H1 (cell line): ENCODE results near the gene SLC12A8. TPM values are rescaled to one million over a fixed set of nuclear protein-coding genes. Genes with fewer than 3 reads are reported as not detected.

ENCODE experiments used
- CTCF ChIA-PET: fragments of 300-600 bp; sonication (Branson Sonifier 250); formaldehyde crosslinking; loops from one replicate; lab custom pipeline; 2021; ENCODE audit not compliant: partially characterized antibody; lab: Charles Lee
- POLR2A ChIA-PET: fragments of 300-600 bp; sonication (Branson Sonifier 250); formaldehyde crosslinking; loops from one replicate; lab custom pipeline; 2021; ENCODE audit warnings: inconsistent platforms; ENCODE audit not compliant: partially characterized antibody; lab: Charles Lee
- DNase-seq, 2 experiments: peaks; one replicate each; pipeline versions ENCODE4 v3.0.0 to v3.0.0-alpha.2; 2010 to 2022; ENCODE audit warnings: low spot score in 2 of 2, low read depth in 1 of 2, mixed read lengths in 1 of 2
- FAIRE-seq: peaks from 2 replicates; lab custom pipeline; 2011; peaks lifted over from hg19 to GRCh38; lab: Jason Lieb, UNC
- H2AFZ ChIP-seq: 2 replicates; pipeline ENCODE4 v1.8.1; 2012; ENCODE audit warnings: low read length, inconsistent platforms
- H2AK5ac ChIP-seq: 2 replicates; pipeline ENCODE4 v1.6.1; 2013; ENCODE audit warnings: low read depth, low read length
- H2BK120ac ChIP-seq: replicated peaks from 2 replicates; pipeline ENCODE3; 2013; ENCODE audit warnings: low read depth, low read length, inconsistent platforms
- H2BK12ac ChIP-seq: 2 replicates; pipeline ENCODE4 v1.6.1; 2013; ENCODE audit warnings: low read depth, low read length
- H2BK15ac ChIP-seq: 2 replicates; pipeline ENCODE4 v1.6.1; 2013; ENCODE audit warnings: low read length
- H2BK20ac ChIP-seq: 2 replicates; pipeline ENCODE4 v1.6.1; 2013; ENCODE audit warnings: low read length
- H2BK5ac ChIP-seq: 2 replicates; pipeline ENCODE4 v1.6.1; 2013; ENCODE audit warnings: low read depth, low read length
- H3K14ac ChIP-seq: 2 replicates; pipeline ENCODE4 v1.6.1; 2013; ENCODE audit warnings: inconsistent platforms; ENCODE audit not compliant: insufficient read length
- H3K18ac ChIP-seq: 2 replicates; pipeline ENCODE4 v1.6.1; 2013; ENCODE audit warnings: low read length; ENCODE audit errors: extremely low read depth
- H3K23ac ChIP-seq: 2 replicates; pipeline ENCODE4 v1.6.1; 2013; ENCODE audit warnings: inconsistent platforms; ENCODE audit not compliant: insufficient read length
- H3K23me2 ChIP-seq: 2 replicates; pipeline ENCODE4 v1.6.1; 2013; ENCODE audit warnings: low read depth, low read length
- H3K27ac ChIP-seq: 2 replicates; pipeline ENCODE4 v1.6.1; 2011; ENCODE audit warnings: low read depth, low read length, inconsistent platforms
- H3K27me3 ChIP-seq, 4 experiments: replicated peaks in 1 of 4; 1 replicate in 1 of 4; 2 replicates in 3 of 4; pipeline versions ENCODE4 v1.6.1 to v1.8.1; 2011 to 2013; ENCODE audit warnings: low read length in 3 of 4, mild to moderate bottlenecking in 3 of 4, inconsistent platforms in 2 of 4, mixed read lengths in 2 of 4, moderate library complexity in 1 of 4; ENCODE audit not compliant: control insufficient read depth in 3 of 4, insufficient read depth in 3 of 4; ENCODE audit errors: extremely low read depth in 1 of 4
- H3K36me3 ChIP-seq, 4 experiments: 2 replicates each; pipeline versions ENCODE4 v1.6.1 to v1.8.1; 2011 to 2013; ENCODE audit warnings: mild to moderate bottlenecking in 4 of 4, low read length in 3 of 4, moderate library complexity in 2 of 4, control low read depth in 1 of 4, inconsistent platforms in 1 of 4; ENCODE audit not compliant: insufficient read depth in 4 of 4, control insufficient read depth in 2 of 4
- H3K4ac ChIP-seq: replicated peaks from 2 replicates; pipeline ENCODE3; 2013; ENCODE audit warnings: low read length, low read depth, mixed read lengths, inconsistent platforms; ENCODE audit not compliant: insufficient read length
- H3K4me1 ChIP-seq, 4 experiments: replicated peaks in 1 of 4; 1 replicate in 1 of 4; 2 replicates in 3 of 4; pipeline versions ENCODE4 v1.6.1 to v1.8.1; 2011 to 2013; ENCODE audit warnings: low read length in 3 of 4, inconsistent platforms in 2 of 4, mixed read lengths in 1 of 4; ENCODE audit not compliant: insufficient read depth in 4 of 4, control insufficient read depth in 3 of 4
- H3K4me2 ChIP-seq, 2 experiments: 2 replicates each; pipeline versions ENCODE4 v1.6.1 to v1.8.1; 2011 to 2013; ENCODE audit warnings: low read depth in 2 of 2, low read length in 2 of 2, control low read depth in 1 of 2, inconsistent platforms in 1 of 2, mild to moderate bottlenecking in 1 of 2; ENCODE audit not compliant: insufficient read depth in 1 of 2
- H3K4me3 ChIP-seq, 4 experiments: fragments of 200-600, 300-600 bp in 1 of 4; sonication (generic), shearing (Covaris generic), sonication (Bioruptor Twin) in 1 of 4; 2 replicates each; pipeline versions ENCODE4 v1.5.1 to v1.8.1; 2011 to 2016; ENCODE audit warnings: low read length in 4 of 4, low read depth in 3 of 4, control low read depth in 2 of 4, inconsistent platforms in 2 of 4, mild to moderate bottlenecking in 2 of 4, mixed read lengths in 1 of 4, moderate library complexity in 1 of 4; ENCODE audit not compliant: insufficient read depth in 2 of 4; ENCODE audit errors: extremely low read depth in 1 of 4
- H3K56ac ChIP-seq: replicated peaks from 2 replicates; pipeline ENCODE3; 2013; ENCODE audit warnings: low read depth, mild to moderate bottlenecking, mixed read lengths, low read length, inconsistent platforms; ENCODE audit not compliant: insufficient read length
- H3K79me1 ChIP-seq: 2 replicates; pipeline ENCODE4 v1.6.1; 2013; ENCODE audit warnings: low read depth, low read length, control low read depth
- H3K79me2 ChIP-seq, 2 experiments: 2 replicates each; pipeline versions ENCODE4 v1.6.1 to v1.8.1; 2012 to 2013; ENCODE audit warnings: low read length in 2 of 2, mild to moderate bottlenecking in 2 of 2, inconsistent platforms in 1 of 2; ENCODE audit not compliant: insufficient read depth in 2 of 2, control insufficient read depth in 1 of 2
- H3K9ac ChIP-seq, 4 experiments: replicated peaks in 1 of 4; 1 replicate in 1 of 4; 2 replicates in 3 of 4; pipeline versions ENCODE4 v1.6.1 to v1.8.1; 2011 to 2013; ENCODE audit warnings: low read depth in 3 of 4, low read length in 3 of 4, control low read depth in 2 of 4, mild to moderate bottlenecking in 2 of 4, moderate library complexity in 2 of 4, inconsistent platforms in 1 of 4; ENCODE audit errors: extremely low read depth in 1 of 4
- H3K9me3 ChIP-seq, 2 experiments: 2 replicates each; pipeline versions ENCODE4 v1.6.1 to v1.8.1; 2012 to 2013; ENCODE audit warnings: mild to moderate bottlenecking in 2 of 2, moderate library complexity in 2 of 2, control low read depth in 1 of 2, inconsistent platforms in 1 of 2, low read depth in 1 of 2, low read length in 1 of 2, mixed read lengths in 1 of 2; ENCODE audit not compliant: insufficient read depth in 2 of 2
- H4K20me1 ChIP-seq, 2 experiments: replicated peaks in 1 of 2; 2 replicates each; pipeline versions ENCODE3 to v1.8.1; 2011 to 2013; ENCODE audit warnings: inconsistent platforms in 2 of 2, low read length in 2 of 2, mild to moderate bottlenecking in 1 of 2; ENCODE audit not compliant: insufficient read depth in 2 of 2, control insufficient read depth in 1 of 2
- H4K5ac ChIP-seq: 2 replicates; pipeline ENCODE4 v1.6.1; 2013; ENCODE audit warnings: low read length, low read depth, mixed read lengths, inconsistent platforms; ENCODE audit not compliant: insufficient read length
- H4K8ac ChIP-seq: 2 replicates; pipeline ENCODE4 v1.8.0; 2013; ENCODE audit warnings: mild to moderate bottlenecking, moderate library complexity, low read length, inconsistent platforms; ENCODE audit not compliant: insufficient read depth; ENCODE audit errors: extremely low read depth
- H4K91ac ChIP-seq: replicated peaks from 2 replicates; pipeline ENCODE3; 2013; ENCODE audit warnings: low read length, mixed read lengths, inconsistent platforms; ENCODE audit not compliant: insufficient read length
- ATF2 ChIP-seq: IDR thresholded peaks from 2 replicates; pipeline ENCODE4 v1.6.1; 2012; ENCODE audit warnings: low read length, inconsistent platforms
- BCL11A ChIP-seq, 2 experiments: IDR thresholded peaks; one replicate each; pipeline ENCODE4 v1.6.1; 2011; ENCODE audit warnings: low read depth in 2 of 2, low read length in 2 of 2, mild to moderate bottlenecking in 2 of 2
- CHD2 ChIP-seq: IDR thresholded peaks from 2 replicates; pipeline ENCODE4 v1.6.1; 2012; ENCODE audit warnings: low read length, improper control_type of control experiment
- GABPA ChIP-seq: IDR thresholded peaks from 2 replicates; pipeline ENCODE4 v1.6.1; 2011; ENCODE audit warnings: mild to moderate bottlenecking, low read length, moderate library complexity, borderline replicate concordance; ENCODE audit not compliant: insufficient read depth
- KDM5A ChIP-seq: fragments of 200-600 bp; IDR thresholded peaks from 2 replicates; pipeline ENCODE4 v1.7.1; 2012; ENCODE audit warnings: mild to moderate bottlenecking, low read length, inconsistent platforms, mixed read lengths
- POU5F1 ChIP-seq: IDR thresholded peaks from 2 replicates; pipeline ENCODE4 v1.6.1; 2011; ENCODE audit warnings: low read depth, mild to moderate bottlenecking, low read length, moderate library complexity
- RBBP5 ChIP-seq: IDR thresholded peaks from 2 replicates; pipeline ENCODE4 v1.7.1; 2012; ENCODE audit warnings: low read depth, mild to moderate bottlenecking, inconsistent platforms, low read length, moderate library complexity, borderline replicate concordance
- SP1 ChIP-seq: IDR thresholded peaks from 2 replicates; pipeline ENCODE4 v1.6.1; 2011; ENCODE audit warnings: low read depth, low read length
- SP2 ChIP-seq: IDR thresholded peaks from 2 replicates; pipeline ENCODE4 v1.6.1; 2012; ENCODE audit warnings: mild to moderate bottlenecking, low read length, inconsistent platforms
- SP4 ChIP-seq: IDR thresholded peaks from 2 replicates; pipeline ENCODE4 v1.6.1; 2012; ENCODE audit warnings: low read length, inconsistent platforms
- WGBS, 2 experiments: shearing (Covaris generic) in 1 of 2; methylation state at CpG; one replicate each; pipeline versions ENCODE4 v1.1.6 to v1.1.7; 2013 to 2015; ENCODE audit warnings: low lambda C conversion rate in 2 of 2, mixed read lengths in 2 of 2, inconsistent platforms in 1 of 2, low coverage in 1 of 2, missing lambda C conversion rate in 1 of 2; ENCODE audit not compliant: insufficient replicate concordance in 2 of 2, insufficient coverage in 1 of 2, insufficient read length in 1 of 2; ENCODE audit errors: extremely low coverage in 1 of 2, missing lambda C conversion rate in 1 of 2; 5-methylcytosine and 5-hydroxymethylcytosine counted together
- polyA plus RNA-seq, 7 experiments: library from polyadenylated mRNA; depleted of rRNA in 3 of 7; stranded (reverse) in 5 of 7; unstranded in 2 of 7; fragments of >200 nt in 5 of 7; fragments of 200-250 nt in 2 of 7; gene quantifications; 1 replicate in 5 of 7; 2 replicates in 1 of 7; 4 replicates in 1 of 7; pipeline versions ENCODE4 v1.2.1 to v1.2.3, GENCODE V29; 2011 to 2013; ENCODE audit warnings: missing spikeins in 2 of 7, mixed read lengths in 2 of 7
- total RNA-seq: library from RNA; stranded (reverse); fragmentation: NEBNext Ultra II Directional; extraction: Animal tissue kit (Norgen Biotek cat#: 25700); gene quantifications from 2 replicates; pipeline ENCODE4 v1.2.1, GENCODE V29; 2021

Gene SLC12A8
- total and polyA plus RNA-seq, 2 of the 8 experiments (the other 6 are each of a cell fraction or from before 2014, with no cell fraction given): 13.7 to 14.4 TPM

DNA sequence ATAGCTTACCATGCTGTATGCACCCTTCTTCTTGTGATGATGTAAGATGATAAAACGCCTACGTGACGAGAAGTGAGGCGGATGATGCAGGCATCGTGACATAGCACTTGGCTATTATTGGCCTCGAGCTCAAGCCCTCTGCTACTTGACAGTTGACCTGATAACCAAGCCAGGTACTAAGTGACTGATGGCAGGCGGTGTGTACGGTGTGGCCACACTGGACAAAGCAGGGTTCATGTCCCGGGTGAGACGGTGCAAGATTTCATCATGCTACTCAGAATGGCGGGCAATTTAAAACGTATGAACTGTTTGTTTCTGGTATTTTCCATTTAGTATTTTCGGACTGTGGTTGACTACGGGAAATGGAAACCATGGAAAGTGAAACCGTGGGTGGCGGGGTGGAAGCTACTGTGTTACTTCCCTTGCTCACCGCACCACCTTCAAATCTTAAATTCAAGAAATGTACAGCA, 57.7 kb downstream of the SLC12A8 start:
- no peaks in the 10 kb centered on the region; a peak in 1 of 4 replicates for H3K79me2 ChIP-seq
- POLR2A ChIA-PET: no interaction called here
- no peak overlapping the region for H3K23ac ChIP-seq
- H3K18ac ChIP-seq: no peak overlapping the region; the same call in 1 of the 2 replicates
- H3K9ac ChIP-seq: no peak overlapping the region
- H2BK12ac ChIP-seq: 0 out of 2 replicates have a peak overlapping the region, but pooled peaks have one; percentile 28
- H2BK120ac ChIP-seq: no peak overlapping the region
- H2AK5ac ChIP-seq: peak overlapping the region; percentile 9
- no peaks in the 10 kb centered on the region for H3K9me3 ChIP-seq
- no peak overlapping the region; the same call in 1 of the 2 replicates for H4K8ac ChIP-seq
- H3K79me1 ChIP-seq: no peaks in the 10 kb centered on the region
- no peak overlapping the region for H3K56ac ChIP-seq
- no peak for DNase-seq
- H3K4ac ChIP-seq: peak overlapping the region; percentile 25
- no peak for FAIRE-seq
- no peak overlapping the region for H4K5ac ChIP-seq
- no peak overlapping the region for H3K4me3 ChIP-seq
- no peak overlapping the region for H2BK15ac ChIP-seq
- H3K4me1 ChIP-seq: peaks cover 2 to 9% (median 8%) of the 10 kb centered on the region in 4 experiments; a peak in 4 of 7 replicates
- no peaks in the 10 kb centered on the region for H3K27me3 ChIP-seq
- H4K91ac ChIP-seq: peak overlapping the region; percentile 34
- no peaks in the 10 kb centered on the region; the same call in 1 of the 2 replicates for H3K23me2 ChIP-seq
- H3K36me3 ChIP-seq: no peaks in the 10 kb centered on the region
- no peak overlapping the region for H2AFZ ChIP-seq
- no peak overlapping the region for H3K14ac ChIP-seq
- H3K27ac ChIP-seq: no peak overlapping the region
- no peak overlapping the region for H3K4me2 ChIP-seq
- WGBS, 2 experiments: 97% methylated on average over 17 of the region's 17 CpGs; no CpG with 5 or more reads in 1 of the 2 experiments
- CTCF ChIA-PET: interaction anchor here (1.1 to 3.2 kb wide), 5 partner anchors 10 to 430 kb away, joined by 3 to 20 read pairs (median 3); no protein-coding TSS in a partner anchor
- 0 out of 2 replicates have a peak overlapping the region, but pooled peaks have one; percentile 4 for H2BK5ac ChIP-seq
- H2BK20ac ChIP-seq: no peak overlapping the region
- no peaks in the 10 kb centered on the region for H4K20me1 ChIP-seq
- TF ChIP-seq SP1: no peak
- no peak for TF ChIP-seq SP4
- TF ChIP-seq ATF2: no peak
- TF ChIP-seq CHD2: no peak
- TF ChIP-seq POU5F1: no peak
- no peak for TF ChIP-seq GABPA
- TF ChIP-seq RBBP5: no peak
- TF ChIP-seq KDM5A: no peak
- no peak for TF ChIP-seq BCL11A (IDR thresholded peaks at IDR 0.05; ENCODE audit: low read depth in 2 of 2, low read length in 2 of 2)
- no peak for TF ChIP-seq SP2
